Rectal smooth muscle tissue (tissue), 1 donor: ENCODE data around the gene SMC5.

ENCODE experiments used
- H3K27ac ChIP-seq: one replicate; pipeline ENCODE4 v1.7.0; 2013; ENCODE audit warnings: low read depth, low read length, inconsistent platforms
- H3K27me3 ChIP-seq: one replicate; pipeline ENCODE4 v1.7.0; 2013; ENCODE audit warnings: low read length; ENCODE audit not compliant: control insufficient read depth, insufficient read depth
- H3K36me3 ChIP-seq: one replicate; pipeline ENCODE4 v1.7.0; 2013; ENCODE audit warnings: low read length; ENCODE audit not compliant: control insufficient read depth, insufficient read depth
- H3K4me1 ChIP-seq: one replicate; pipeline ENCODE4 v1.7.0; 2013; ENCODE audit warnings: low read length; ENCODE audit not compliant: control insufficient read depth, insufficient read depth
- H3K4me3 ChIP-seq: one replicate; pipeline ENCODE4 v1.7.0; 2013; ENCODE audit warnings: low read length
- H3K9ac ChIP-seq: one replicate; pipeline ENCODE4 v1.7.0; 2013; ENCODE audit warnings: low read length

Gene SMC5

DNA sequence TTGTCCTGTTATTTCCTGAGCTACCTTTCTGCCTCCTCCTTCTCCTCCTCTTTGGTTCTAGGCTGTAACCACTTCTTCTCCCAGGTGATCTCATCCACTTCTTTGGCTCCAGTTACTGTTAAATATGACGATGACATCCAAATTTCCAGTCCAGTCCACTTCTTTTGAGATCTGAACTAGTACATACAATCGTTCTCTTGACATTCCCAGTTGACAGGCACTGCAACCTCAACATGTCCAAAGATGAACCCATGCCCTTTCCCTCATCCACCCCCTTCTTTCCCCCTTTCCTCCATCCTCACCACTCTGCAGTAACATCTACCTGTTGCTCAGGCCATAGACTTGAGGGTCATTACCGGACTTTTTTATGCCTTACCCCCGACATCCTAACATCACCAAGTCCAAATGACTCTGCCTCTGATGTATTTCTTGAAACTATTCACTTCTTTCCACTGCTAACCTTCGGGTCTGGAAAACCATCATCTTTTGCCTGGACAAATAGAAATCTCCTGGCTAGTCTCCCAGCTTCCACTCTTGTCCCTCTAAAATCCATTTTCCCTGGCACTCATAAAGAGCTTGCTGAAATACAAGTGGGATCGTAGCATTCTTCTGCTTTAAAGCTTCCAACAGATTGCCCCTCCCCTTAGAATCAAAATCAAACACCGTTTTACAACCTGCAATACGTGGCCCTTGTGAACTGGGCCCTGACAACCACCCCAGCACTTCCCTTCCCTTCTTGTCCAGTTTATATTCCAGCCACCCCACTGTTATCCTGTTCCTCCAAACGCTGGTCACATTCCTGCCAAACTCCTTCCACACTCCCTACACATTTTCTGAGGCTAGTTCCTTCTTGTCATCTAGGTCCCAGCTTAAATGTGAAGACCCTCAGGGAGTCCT, 124.2 kb downstream of the SMC5 start:
- Histone ChIP-seq H3K4me3 (no peak overlapping the region), H3K27ac (no peak overlapping the region), H3K36me3 (peaks cover 6% of the 10 kb centered on the region), H3K4me1 (no peaks in the 10 kb centered on the region), H3K9ac (no peak overlapping the region), H3K27me3 (no peaks in the 10 kb centered on the region)

DNA sequence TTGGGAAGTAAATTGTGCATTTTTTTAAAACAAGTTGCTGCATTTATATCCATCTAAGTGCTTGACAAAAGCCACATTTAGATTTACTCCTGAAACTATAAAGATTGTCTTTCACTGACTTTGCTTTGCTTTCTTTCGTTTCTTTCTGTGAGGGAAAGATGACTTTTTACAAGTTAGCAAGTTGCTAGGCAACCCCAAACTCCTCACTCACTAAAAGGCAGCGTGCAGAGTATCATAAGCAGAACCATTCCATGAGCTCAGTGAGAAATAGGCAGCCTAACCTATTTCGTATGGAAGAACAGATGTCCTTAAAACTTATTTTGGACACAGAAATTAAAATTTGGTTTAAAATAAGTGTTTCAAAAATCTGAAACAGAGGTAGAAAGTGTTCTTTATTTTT, 126.6 kb downstream of the SMC5 start:
- no peak overlapping the region for H3K27ac ChIP-seq
- H3K4me1 ChIP-seq = peaks cover 3% of the 10 kb centered on the region
- H3K9ac ChIP-seq = no peak overlapping the region
- no peak overlapping the region for H3K4me3 ChIP-seq
- peaks cover 6% of the 10 kb centered on the region for H3K36me3 ChIP-seq
- no peaks in the 10 kb centered on the region for H3K27me3 ChIP-seq

DNA sequence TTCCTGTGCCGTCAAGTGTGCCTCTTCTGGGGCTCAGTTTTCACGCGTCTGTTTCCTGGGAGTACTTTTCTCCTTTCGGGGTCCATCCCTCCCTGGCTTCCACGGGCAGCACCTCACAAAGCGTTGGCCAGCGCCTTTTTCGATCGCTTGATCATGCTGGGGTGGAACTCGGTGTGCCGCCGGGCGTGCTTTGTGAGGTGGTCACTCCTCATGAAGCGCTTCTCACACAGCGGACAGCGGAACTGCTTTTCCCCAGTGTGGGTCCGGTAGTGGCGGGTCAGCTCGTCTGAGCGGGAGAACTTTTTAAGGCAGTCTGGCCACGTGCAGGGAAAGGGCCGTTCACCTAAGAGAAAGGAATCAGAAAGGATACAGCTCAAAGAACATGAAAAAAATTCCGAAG, 128.9 kb downstream of the SMC5 start:
- Histone ChIP-seq H3K36me3 (peaks cover 6% of the 10 kb centered on the region), H3K4me1 (peaks cover 13% of the 10 kb centered on the region), H3K27ac (no peak overlapping the region), H3K9ac (no peak overlapping the region), H3K27me3 (no peaks in the 10 kb centered on the region), H3K4me3 (no peak overlapping the region)

DNA sequence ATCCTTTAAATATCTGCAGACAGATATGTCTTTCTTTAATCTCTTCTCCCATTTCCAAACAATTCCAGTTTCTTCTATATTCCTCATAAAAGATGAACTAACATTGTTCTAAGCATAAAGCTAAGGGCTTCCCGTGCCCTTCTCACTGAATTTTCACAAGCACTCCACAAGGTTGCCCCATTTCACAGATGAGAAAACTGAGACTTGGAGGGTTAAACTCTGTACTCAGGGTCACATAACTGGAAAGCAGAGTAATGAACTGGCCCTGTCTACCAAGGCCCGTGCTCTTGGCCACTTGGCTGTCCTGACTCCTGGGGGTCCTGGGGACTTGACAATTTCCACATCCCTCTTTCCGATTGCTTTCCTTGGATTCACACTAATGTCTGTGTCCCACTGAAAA, 130.4 kb downstream of the SMC5 start:
- Histone ChIP-seq H3K9ac (no peak overlapping the region), H3K4me1 (peaks cover 13% of the 10 kb centered on the region), H3K27ac (peak overlapping the region; percentile 40)

DNA sequence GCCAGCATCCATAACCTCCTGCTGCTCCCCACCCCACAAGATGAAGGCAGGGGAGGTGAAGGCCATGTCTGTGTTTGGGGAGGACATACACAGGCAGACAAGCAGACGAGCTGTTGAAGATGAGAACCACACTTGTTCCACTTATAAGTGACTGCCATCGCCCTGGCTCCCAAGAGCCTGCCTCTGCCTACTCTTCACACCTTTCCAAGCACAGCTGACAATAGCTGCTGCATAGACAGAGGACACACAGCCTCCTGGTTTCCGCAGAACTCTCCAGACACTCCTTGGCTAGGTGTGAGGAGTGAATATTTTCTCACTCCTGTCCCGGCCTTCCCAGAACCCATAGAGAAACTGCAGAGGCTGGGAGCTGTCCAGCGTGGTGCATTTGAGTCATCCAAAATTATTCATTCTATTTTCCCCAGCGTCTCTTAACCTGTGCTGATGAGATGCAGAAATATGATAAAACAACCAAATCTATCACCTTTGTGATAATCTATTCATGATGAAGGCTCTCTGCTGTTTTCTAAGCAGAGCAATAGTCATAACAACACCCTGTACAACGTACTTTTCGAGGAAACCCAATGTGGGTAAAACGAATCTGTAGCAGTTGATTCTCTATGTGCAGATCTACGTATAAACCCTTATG, 131.0 kb downstream of the SMC5 start:
- H3K9ac ChIP-seq = no peak overlapping the region
- H3K4me1 ChIP-seq = peaks cover 17% of the 10 kb centered on the region
- peak overlapping the region; percentile 40 for H3K27ac ChIP-seq
- H3K27me3 ChIP-seq = no peaks in the 10 kb centered on the region
- H3K4me3 ChIP-seq = no peak overlapping the region
- peaks cover 6% of the 10 kb centered on the region for H3K36me3 ChIP-seq

More for the DNA sequence above, 130.4 kb downstream of the SMC5 start:
- no peak overlapping the region for H3K4me3 ChIP-seq
- no peaks in the 10 kb centered on the region for H3K27me3 ChIP-seq
- H3K36me3 ChIP-seq = peaks cover 6% of the 10 kb centered on the region

DNA sequence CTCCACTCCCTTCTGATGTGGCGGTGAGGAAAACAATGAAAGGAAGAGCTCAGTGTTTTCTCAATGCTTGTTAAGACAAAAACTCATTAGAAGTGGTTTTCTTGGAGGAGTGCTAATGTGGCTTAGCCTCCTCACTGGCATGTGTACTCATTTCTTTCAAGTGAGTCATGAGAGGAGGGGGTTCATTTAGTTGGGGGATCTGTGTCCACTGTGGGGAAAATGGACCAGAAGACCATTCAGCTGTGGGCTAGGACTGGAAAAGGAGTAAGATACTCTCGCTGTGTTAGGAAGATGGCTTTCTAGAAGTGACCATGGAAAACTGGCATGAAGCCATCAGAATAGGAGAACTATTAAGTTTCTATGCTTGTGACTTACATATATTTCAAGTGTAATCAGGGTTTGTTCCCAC, 132.2 kb downstream of the SMC5 start:
- H3K9ac ChIP-seq = no peak overlapping the region
- no peak overlapping the region for H3K27ac ChIP-seq
- H3K36me3 ChIP-seq = peaks cover 6% of the 10 kb centered on the region
- H3K27me3 ChIP-seq = no peaks in the 10 kb centered on the region
- peaks cover 19% of the 10 kb centered on the region for H3K4me1 ChIP-seq
- no peak overlapping the region for H3K4me3 ChIP-seq

DNA sequence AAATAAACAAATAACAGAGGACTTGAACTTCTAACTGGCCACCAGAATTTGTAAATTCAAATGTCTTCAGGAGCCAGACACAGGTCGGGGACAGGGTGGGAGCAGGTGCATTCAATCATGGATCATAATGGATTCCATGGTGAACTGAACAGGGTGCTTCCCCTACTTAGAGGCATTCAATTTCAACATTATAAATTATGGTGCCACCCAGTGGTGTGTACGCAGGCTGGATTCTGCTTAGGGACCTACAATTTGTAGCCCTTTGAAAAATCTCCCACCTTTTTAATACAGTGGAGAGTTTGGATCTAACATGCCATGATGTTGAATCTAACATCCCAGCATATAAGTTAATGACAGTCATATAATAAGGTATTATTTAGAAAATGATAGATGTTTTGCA, 133.4 kb downstream of the SMC5 start:
- H3K4me1 ChIP-seq = peaks cover 19% of the 10 kb centered on the region
- peaks cover 3% of the 10 kb centered on the region for H3K36me3 ChIP-seq
- H3K27ac ChIP-seq = no peak overlapping the region
- no peaks in the 10 kb centered on the region for H3K27me3 ChIP-seq
- no peak overlapping the region for H3K4me3 ChIP-seq
- H3K9ac ChIP-seq = no peak overlapping the region

DNA sequence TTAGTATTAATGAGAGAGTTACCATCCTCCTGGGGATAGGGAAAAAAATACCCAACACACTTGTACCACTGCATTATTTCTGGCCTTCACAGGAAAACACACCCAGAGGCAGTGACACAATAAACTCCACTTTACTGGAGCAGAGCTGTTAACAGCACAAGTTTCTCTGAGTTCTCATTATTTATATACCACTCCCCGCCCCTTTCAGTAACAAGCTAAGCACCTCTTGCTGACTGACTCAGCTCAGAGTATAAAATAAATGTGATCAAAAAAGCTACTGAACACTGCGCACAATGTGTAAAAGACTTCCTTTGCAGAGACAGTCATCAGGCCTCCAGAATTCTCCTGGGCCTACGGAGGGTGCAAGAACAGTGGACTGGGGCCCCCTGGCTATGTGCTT, 134.1 kb downstream of the SMC5 start:
- H3K4me1 ChIP-seq = peaks cover 23% of the 10 kb centered on the region
- H3K27me3 ChIP-seq = no peaks in the 10 kb centered on the region
- peak overlapping the region; percentile 12 for H3K4me3 ChIP-seq
- no peak overlapping the region for H3K27ac ChIP-seq
- no peaks in the 10 kb centered on the region for H3K36me3 ChIP-seq
- H3K9ac ChIP-seq = no peak overlapping the region

DNA sequence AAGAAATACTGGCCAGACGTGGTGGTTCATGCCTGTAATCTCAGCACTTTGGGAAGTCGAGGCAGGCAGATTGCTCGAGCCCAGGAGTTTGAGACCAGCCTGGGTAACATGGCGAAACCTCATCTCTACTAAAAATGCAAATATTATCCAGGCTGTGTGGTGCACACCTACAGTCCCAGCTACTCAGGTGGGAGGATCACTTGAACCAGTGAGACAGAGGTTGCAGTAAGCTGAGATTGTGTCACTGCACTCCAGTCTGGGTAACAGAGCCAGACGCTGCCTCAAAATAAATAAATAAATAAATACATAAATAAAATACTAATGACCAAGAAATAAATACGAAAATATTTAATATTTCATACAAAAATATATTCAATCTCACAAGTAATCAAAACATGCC, 136.9 kb downstream of the SMC5 start:
- Histone ChIP-seq H3K4me3 (no peak overlapping the region), H3K27me3 (no peaks in the 10 kb centered on the region), H3K4me1 (peaks cover 20% of the 10 kb centered on the region), H3K36me3 (no peaks in the 10 kb centered on the region), H3K9ac (no peak overlapping the region), H3K27ac (no peak overlapping the region)

DNA sequence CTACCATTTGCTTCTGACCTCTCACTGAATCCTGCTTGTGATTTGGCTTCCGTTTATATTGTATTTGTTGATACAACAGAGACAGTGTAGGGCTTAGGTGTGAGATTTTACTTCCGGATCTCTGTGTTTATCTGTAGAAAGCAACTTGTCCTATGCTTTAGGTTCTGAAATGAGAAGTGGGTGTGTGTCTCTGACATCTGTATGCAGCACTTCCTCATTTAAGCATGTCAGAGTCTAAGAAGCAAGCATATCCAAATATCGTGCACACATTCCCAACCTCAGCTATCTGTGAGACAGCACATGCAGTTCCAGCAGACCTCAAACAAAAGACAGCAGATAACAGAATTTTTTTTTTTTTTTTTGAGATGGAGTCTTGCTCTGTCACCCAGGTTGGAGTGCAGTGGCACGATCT, 139.4 kb downstream of the SMC5 start:
- Histone ChIP-seq H3K4me1 (peaks cover 13% of the 10 kb centered on the region), H3K36me3 (no peaks in the 10 kb centered on the region), H3K27me3 (no peaks in the 10 kb centered on the region), H3K9ac (no peak overlapping the region), H3K27ac (no peak overlapping the region), H3K4me3 (no peak overlapping the region)

DNA sequence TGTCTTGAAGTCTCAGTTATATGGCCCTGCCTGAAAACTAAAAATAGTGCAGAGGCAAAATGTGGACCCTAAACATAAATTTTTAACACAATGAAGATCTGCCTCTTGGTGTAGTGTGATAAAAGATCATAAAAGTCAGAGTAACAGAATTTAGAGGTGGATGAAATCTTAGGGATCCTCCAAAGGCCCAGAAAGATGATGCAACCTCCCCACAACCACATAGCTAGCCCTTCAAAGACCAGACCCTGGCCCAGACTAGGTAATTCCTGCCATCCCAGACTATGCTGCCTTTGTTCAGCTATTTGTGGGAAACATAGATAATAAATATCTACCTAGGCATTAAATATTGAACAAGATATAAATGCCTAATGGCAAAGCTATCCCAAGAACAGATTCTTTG, 140.4 kb downstream of the SMC5 start:
- Histone ChIP-seq H3K4me1 (peaks cover 23% of the 10 kb centered on the region), H3K27me3 (no peaks in the 10 kb centered on the region), H3K9ac (no peak overlapping the region), H3K4me3 (no peak overlapping the region), H3K36me3 (no peaks in the 10 kb centered on the region), H3K27ac (no peak overlapping the region)

DNA sequence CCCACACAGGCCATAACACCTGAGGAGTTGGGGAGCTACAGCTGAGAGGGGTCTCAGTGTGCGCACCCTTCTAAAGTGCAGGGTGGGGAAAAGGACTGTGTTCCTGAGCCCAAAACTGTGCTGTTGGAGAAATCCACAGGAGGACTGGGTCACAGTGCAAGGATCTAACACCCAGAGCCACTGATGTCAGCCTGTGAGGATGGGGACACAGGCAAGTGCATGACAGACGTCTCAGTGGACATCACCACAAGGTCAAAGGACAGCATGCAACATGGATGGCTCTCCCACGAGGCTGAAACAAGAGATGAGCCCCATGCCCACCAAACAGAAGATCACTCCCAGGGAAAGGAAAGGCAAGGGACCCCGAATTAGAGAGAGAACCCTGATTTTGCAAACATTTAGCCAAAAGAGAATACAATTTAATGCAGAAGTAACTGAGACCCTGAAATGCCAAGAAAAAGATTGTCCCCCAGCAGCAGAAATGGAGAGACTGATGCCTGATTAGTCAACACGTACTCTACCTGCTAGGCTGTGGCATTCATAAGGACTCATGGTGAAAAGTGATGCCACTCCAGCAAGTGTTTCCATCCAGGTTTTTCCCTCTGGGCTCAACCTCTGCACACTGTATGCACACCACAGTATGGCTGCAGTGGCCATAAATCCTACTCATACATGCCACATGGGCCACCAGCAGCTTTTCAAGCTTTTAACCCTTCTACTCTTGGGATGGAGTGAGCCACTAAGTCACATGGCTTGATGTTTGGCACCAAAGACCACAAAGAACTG, 141.5 kb downstream of the SMC5 start:
- peaks cover 16% of the 10 kb centered on the region for H3K4me1 ChIP-seq
- H3K27ac ChIP-seq = no peak overlapping the region
- H3K27me3 ChIP-seq = no peaks in the 10 kb centered on the region
- no peaks in the 10 kb centered on the region for H3K36me3 ChIP-seq
- no peak overlapping the region for H3K9ac ChIP-seq
- H3K4me3 ChIP-seq = no peak overlapping the region
